GF-D8 (cell line): ENCODE data around the gene PSORS1C1.

Experiments
- DNase-seq: peaks from one replicate; lab custom pipeline; 2025; lab: John Stamatoyannopoulos, UW

The PSORS1C1 gene

GRCh38 chr6:31126396-31127175 is 12.0 kb downstream of the PSORS1C1 start:
- no peak for DNase-seq

DNA sequence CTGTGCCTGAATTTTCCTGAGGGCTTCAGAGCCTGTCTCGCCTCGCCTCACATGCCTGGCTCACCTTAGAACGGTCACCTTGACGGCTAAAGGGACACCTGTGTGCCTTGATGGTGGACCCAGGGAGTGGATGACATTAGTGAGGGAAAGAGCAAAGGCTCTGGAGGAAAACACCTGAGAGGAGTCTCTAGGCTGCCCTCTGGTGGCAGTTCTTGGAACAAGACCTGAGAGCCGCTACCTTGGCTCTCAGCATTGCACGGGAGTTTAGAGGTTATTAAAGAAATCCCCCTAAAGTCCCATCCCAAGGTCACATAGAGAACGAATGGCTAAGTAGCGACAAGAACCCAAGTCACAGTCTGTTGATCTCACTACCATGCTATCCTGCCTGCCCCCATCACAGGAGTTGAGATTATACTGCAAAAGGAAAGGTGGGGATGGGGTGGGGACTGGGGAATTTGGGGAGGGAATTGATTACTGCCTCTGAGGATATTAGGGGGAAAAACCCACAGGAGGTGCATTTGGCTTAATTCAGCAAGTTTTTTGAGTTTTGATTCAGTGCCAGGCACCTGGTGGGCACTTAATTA is 13.6 kb downstream of the PSORS1C1 start:
- DNase-seq = no peak

- no peak for DNase-seq
Observed at GRCh38 chr6:31129130-31129529, 14.5 kb downstream of the PSORS1C1 start.

GRCh38 chr6:31130751-31131150 is 16.2 kb downstream of the PSORS1C1 start:
- no peak for DNase-seq

DNA sequence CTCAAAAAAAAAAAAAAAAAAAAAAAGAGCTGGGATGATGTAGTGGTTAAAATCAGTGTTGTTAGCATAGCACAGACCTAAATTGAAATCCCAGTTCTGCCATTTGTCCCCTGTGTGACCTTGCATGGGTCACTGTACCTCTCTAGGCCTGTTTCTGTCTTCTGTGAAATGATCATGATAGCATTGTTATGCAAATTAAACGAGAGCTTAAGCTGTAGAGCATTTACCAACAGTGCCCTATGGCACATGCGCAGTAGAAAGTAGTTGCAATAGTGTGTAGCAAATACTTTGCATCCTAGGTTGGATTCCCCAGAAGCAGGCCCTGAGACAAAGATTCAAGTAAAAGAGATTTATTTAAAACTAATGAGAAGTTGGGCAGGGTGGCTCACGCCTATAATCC is 17.0 kb downstream of the PSORS1C1 start:
- no peak for DNase-seq

- DNase-seq = no peak
Observed at GRCh38 chr6:31132806-31133205, 18.2 kb downstream of the PSORS1C1 start.

- DNase-seq = no peak
Observed at GRCh38 chr6:31135710-31136109, 21.1 kb downstream of the PSORS1C1 start.

GRCh38 chr6:31138982-31139381 is 24.4 kb downstream of the PSORS1C1 start, which contains the start of gene PSORS1C2:
Gene PSORS1C2 (minus strand): TSS chr6:31139066. CDS start chr6:31139026, 40 bp downstream.
- no peak for DNase-seq

GRCh38 chr6:31139599-31139998 is 25.0 kb downstream of the PSORS1C1 start:
- DNase-seq = no peak

DNA sequence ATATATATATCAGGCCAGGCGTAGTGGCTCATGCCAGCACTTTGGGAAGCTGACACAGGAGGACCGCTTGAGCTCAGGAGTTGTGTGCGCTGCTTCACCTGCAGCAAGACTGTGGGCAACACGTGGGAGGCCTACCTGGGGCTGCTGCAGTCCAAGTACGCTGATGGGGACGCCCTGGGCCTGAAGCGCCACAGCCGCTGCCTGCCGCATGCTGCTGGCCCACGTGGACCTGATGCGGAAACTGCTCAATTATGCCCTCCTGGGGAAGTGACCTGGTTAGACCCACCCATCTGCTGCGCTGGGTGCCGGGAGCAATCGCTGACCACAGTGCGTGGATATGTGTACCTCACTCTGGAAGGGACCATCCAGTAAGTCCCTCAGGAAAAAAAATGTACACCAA is 26.0 kb downstream of the PSORS1C1 start:
- no peak for DNase-seq

DNA sequence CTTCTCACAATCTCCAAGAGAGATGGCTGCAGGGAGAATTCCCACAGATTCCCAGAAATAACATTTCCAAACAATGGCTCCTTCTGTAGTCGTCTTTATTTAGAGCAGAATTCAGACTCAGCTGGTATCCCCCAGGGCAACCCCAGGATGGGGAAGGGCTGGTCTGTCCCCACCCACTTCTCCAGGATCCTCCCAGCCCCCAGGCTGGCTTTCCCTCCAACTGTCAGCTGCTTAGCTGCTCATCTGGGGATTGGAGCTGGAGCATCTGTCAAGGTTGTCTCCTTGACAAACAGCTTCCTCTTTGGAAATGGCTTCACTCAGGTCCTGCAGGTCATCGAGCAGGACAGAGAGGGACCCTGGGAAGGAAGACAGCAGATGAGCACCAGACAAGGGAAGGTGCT is 27.8 kb downstream of the PSORS1C1 start:
- no peak for DNase-seq

DNA sequence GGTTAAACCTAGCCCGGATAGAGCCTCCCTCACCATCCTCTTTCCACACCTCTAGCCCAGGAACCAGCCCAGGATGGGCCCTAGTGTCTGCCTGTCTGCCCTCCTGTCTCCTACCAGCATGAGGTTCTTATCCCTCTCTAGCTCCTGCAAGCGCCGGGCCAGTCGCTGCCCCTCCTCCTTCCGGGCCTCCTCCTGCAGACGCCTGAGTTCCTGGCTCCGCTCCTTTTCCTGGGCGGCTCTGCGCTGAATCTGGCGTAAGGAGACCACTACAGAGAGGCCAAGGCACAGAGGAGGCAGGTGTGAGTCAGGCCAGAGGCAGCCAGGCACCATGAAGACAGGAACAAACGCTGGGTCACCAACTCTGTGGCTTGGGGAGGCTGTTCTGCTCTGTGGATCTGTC is 28.5 kb downstream of the PSORS1C1 start:
- DNase-seq = no peak

DNA sequence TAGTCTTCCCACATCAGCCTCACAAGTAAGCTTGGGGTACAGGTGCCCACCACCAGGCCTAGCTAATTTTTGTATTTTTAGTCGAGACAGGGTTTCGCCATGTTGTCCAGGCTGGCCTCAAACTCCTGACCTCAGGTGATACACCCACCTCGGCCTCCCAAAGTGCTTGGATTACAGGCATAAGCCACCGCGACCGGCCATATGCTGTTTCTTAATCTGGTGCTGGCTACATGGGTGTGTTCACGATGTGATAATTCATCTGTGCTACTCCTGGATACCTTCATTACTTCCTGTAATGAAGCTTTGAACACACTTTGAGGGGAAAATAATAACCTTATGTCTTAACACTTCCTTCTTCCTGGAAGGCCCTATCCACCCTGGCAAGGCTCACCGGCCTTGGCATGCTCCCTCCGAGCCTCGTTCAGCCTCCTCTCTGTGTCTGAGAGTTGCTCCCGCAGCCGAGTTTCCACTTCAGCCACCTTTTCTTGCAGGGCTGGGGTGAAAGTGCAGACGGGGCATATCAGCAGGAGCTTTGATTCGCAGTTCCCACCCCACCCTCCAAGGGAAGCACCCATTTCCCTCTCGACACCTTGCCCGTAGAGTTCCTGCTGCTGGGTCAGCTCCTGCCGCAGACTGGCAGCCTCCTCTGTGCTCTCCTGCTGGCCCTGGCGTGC is 29.8 kb downstream of the PSORS1C1 start:
- DNase-seq = no peak

DNA sequence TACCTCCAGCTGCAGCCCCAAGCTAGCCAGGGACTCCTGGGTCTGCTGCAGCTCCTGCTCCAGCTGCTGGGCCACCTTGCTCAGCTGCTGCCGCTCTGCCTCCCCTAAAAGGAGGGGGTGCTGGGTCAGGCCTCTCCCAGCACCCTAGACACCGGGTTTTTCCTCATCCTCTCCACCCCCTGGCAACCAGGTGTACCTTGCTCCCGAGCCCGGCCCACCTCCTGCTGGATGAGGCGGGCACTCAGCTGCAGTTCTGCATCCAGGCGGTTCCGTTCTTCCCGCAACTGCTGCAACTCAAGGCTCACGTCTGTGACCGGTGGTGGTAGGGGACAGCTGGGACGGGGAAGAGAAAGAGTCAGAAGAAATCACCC is 30.4 kb downstream of the PSORS1C1 start:
- no peak for DNase-seq

DNA sequence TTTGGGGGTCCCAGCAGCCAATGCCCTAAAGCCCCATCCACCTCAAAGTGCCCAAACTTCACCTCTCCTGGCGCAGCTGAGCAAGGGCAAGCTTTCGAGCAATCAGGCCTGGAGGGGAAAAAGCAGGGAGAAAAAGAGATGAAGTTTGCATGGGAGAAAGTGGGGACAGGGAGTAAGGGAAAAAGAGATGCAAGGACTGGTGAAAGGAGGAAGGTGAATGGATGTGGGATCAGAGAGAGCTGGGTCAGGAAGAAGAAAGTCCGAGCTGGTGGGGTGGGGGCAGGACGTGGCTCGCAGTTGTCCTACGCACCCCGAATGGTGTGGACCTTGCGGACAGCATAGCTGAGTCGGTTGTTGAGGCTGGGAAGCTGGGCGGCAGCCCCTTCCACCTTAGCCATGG is 30.8 kb downstream of the PSORS1C1 start:
- DNase-seq = no peak

DNA sequence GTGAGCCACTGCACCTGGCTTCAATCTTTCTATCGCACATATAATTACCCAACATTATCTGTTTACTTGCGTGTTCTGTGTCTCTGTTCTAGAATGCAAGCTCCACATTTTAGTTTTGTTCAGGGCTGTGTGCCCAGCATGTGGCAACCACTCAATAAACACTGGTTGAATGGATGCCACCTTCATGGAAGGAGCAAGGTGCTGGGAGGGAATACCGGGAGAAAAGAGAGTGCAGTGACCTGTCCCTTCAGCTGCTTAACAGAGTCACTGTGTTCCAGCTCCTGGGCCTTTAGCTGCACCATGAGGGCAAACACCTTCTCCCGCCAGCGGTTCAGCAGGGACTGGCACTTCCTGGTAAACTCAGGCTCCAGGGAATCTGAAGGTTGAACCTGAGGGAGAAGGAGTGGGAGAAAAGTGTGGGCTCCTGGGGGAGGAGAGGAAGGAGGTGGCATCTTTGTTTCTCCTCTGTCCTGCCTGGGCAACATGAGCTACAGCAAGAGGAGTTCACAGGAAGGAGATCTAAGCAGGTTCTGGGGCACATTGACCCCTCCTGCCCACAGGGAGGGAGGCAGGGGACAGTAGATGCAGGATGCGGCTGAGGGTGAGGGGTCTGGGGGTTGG is 35.3 kb downstream of the PSORS1C1 start:
- no peak for DNase-seq

GRCh38 chr6:31152781-31153180 is 38.2 kb downstream of the PSORS1C1 start:
- no peak for DNase-seq

DNA sequence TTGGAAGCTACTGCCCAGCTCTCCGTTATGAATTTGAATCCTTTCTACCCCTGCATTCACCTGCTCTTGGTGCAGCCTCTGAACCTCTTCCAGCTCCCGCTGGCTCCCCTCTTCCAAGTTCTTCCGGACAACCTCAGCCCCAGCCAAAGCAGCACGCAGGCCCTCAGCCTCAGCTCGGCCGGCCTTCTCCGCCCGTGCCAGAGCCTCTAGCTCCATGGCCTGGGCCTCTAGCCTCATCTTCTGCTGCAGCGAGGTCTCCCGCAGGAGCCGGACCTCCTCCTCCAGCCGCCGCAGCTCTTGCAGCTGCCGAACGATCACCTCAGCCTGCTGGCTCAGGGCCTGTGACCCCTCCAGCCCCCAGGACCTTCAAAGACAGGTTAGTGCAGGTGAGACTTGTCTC is 39.8 kb downstream of the PSORS1C1 start:
- DNase-seq = no peak

GRCh38 chr6:31156641-31157040 is 42.0 kb downstream of the PSORS1C1 start:
- DNase-seq = no peak

- no peak for DNase-seq
Observed at GRCh38 chr6:31157513-31158139, 43.0 kb downstream of the PSORS1C1 start, which contains the start of gene CCHCR1. Gene CCHCR1 (minus strand): TSS chr6:31157802. CDS start chr6:31157600, 202 bp downstream.

GRCh38 chr6:31158140-31158862 is 43.7 kb downstream of the PSORS1C1 start, which contains the start of gene TCF19:
Gene TCF19 (plus strand): TSS chr6:31158589. CDS start chr6:31159470, 881 bp downstream.
- peak; percentile 94 for DNase-seq
